Inflammatory macrophage treated with lipopolysaccharide for 4 hours (primary cell): ENCODE measurements around the gene SLC25A21.
"Not testable (repeated sequence)": the region's sequence is repeated elsewhere in the genome, so short reads cannot be mapped to it uniquely, and the experiment has no call there.

Experiments
- DNase-seq: peaks from one replicate; pipeline ENCODE4 v3.0.0-alpha.2; 2020

Gene SLC25A21

DNA sequence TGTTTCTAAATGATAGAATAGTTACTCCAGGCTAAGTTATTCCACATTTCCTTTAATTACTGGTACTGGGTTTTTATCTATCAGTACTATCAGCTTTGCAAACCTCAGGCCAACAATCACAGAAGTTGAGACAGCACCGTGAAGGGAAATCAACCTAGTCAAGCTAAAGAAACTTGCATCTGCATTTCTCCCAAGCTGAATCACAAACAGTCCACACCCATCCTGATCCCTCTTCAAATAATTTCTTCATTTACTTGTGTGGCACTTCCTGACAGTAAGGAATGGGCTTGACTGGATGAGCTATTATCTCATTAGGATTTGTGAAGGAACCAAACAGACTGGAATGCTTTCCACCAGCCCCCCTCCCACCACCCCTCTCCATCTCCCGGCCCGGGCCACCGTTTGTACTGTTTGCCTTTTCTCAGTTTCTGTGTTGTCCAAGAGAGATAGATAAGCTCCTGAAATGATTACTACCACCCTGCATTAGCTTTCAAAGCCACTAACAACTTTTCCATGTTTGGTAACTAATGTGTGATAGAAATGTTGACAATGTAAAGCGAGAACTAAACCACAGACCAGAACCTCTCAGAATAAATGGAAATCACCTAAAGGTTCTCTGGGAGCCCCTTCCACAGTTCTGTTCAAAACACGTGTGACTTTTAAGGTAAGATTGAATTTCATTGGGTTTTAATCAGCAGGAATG, 236.3 kb downstream of the SLC25A21 start:
- DNase-seq, result no peak

DNA sequence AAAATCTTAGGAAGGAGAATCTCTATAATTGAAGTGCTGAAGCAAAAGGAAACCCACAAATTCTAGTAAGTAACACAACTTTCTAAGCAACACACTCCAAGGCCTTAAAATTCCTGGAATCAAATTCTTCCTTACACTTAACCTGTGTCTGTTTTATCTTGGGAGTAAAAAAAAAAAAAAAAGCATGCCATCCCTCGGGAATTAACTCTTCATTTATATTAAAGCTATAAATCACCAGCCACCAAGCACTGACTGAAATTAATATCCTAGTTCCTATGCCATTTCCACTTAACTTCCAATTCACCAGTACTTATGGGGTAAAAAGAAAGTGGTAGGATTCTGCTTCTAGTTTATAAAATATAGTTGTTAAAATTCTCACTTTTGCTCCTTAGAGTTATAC, 238.1 kb downstream of the SLC25A21 start:
- DNase-seq, result no peak

DNA sequence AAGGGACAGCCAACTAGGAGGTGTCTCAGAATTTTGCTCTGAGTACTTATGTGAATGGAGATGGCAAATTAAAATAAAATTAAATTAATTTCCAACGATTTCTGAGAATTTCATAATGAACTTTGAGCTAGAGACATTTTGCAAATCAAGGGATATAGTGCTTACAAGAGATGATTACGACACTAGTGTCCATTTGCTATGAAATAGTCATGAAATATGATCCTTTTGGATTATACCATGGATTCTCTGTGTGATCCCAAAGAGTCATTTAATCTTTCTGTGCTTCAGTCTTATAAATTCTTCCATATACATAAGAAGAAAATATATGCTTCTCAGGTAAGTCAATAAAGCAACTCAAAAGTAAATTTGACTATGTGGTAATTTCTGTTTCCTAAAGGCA, 240.6 kb downstream of the SLC25A21 start:
- DNase-seq, result no peak

- DNase-seq, result no peak
Measured at GRCh38 chr14:36928432-36928831, 244.0 kb downstream of the SLC25A21 start.

DNA sequence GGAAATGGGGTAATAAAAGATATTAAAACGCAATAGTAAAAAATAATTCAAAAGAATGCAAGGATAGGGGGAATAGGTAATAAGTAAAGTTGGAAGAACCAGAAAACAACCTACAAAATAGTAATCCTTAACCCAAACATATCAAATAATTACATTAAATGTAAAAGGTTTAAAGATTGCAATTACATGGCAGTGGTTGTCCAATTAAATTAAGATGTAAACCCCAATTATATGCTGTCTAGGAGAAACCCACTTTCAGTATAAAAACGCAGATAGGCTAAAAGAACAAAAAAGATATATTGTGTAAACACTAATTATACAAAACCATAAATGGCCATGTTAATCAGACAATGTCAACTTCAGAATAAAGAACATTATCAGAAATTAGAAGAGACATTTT, 247.3 kb downstream of the SLC25A21 start:
- DNase-seq, result no peak

- no peak for DNase-seq
Measured at GRCh38 chr14:36916668-36917067, 255.7 kb downstream of the SLC25A21 start.

DNA sequence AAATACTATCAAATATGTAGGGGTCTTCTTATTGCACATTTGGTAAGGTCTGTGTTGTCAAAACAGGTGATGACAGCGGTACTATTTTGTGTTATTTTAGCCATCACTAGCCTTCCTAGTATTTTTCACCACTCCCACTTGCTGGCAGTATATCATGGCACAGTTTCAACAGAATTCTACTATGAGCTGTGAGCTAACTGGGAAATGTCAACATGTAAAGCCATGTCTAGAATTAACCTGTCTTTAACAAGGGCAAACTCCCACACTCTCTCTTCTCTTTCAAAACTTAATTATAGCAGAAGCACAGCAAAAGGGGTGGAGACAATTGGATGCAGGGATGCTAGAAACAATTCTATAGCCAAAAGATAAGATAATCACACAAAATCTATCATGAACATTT, 257.3 kb downstream of the SLC25A21 start:
- no peak for DNase-seq

DNA sequence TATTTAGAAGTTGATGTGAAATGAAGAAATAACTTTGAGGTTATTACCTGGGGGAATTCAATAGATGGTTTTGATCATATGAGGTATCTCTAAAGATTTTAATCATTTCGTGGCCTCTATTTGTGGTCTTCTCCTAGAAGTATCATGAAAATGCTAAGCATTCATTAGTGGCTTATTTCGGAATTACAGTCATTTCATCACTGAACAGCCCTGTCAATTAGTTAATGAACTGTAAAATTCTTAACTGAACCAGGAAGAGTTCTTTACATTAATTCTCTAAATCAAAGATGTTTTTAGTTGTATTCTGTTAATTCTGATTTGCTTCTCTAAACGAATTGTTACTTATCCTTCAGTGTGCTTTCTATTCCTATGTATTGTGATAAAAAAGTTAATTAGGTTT, 261.8 kb downstream of the SLC25A21 start:
- no peak for DNase-seq

DNA sequence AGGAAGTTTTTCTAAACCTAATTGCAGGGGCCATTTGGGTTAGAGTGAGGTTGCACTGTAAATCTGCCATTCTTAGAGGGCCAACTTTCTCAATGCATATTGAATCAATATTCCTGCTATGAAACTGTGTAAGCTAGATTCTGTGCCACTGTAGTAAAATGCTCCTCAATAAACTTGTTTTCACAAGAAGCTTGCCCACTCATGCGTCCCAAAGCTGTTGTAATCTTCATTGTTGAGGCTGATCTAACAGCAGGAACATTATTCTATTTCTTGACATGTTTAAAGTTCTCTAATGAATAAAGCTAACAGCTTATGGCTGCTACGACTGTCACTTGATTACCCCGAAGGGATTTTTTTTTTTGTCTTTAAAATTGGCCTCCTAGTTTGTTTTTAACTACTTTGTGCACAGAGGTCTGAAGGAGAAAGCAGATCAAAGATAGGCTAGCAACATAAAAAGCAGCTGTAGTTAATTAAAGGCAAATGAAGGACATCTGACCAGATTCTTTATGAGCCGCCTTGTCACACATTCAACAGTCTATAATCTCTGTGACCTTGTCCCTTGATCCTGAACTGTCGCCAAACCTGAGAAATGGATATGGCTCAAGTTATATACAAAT, 267.0 kb downstream of the SLC25A21 start:
- DNase-seq, result no peak

DNA sequence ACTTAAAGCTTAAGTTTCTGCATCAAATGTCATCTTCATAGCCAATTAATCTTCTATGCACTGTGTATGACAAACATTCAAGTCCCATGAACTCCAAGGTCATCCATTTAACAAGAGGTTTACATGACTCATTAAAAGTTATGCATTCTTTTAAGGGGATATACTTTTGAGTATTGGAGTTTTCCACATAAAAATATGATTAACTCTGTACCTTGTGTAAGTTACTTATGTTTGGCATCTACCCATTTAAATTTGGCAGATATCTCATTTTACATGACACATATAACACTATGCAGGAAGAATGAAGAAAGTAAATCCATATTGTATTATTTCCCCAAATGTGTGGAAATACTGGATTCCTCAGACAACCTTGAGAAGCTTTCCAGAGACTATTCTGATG, 270.5 kb downstream of the SLC25A21 start:
- DNase-seq, result no peak

- no peak for DNase-seq
Measured at GRCh38 chr14:36900846-36901245, 271.6 kb downstream of the SLC25A21 start.

DNA sequence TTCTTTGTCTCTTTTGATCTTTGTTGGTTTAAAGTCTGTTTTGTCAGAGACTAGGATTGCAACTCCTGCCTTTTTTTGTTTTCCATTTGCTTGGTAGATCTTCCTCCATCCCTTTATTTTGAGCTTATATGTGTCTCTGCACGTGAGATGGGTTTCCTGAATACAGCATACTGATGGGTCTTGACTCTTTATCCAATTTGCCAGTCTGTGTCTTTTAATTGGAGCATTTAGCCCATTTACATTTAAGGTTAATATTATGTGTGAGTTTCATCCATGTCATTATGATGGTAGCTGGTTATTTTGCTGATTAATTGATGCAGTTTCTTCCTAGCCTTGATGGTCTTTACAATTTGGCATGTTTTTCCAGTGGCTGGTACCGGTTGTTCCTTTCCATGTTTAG, 276.1 kb downstream of the SLC25A21 start:
- not testable (repeated sequence) for DNase-seq

DNA sequence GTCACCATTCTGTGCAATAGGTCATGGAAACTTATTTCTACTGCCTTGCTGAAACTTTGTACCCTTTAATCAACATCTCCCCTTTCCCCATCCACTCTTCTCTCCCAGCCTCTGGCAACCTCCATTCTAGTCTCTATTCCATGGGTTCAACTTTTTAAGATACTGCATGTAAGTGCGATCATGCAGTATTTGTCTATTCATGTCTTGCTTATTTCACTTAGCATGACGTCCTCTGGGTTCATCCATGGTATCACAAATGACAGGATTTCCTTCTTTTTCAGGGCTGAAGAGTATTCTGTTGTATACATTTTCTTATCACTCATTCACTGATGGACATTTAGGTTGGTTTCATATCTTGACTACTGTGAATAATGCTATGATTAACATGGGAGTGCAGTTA, 288.4 kb downstream of the SLC25A21 start:
- no peak for DNase-seq

DNA sequence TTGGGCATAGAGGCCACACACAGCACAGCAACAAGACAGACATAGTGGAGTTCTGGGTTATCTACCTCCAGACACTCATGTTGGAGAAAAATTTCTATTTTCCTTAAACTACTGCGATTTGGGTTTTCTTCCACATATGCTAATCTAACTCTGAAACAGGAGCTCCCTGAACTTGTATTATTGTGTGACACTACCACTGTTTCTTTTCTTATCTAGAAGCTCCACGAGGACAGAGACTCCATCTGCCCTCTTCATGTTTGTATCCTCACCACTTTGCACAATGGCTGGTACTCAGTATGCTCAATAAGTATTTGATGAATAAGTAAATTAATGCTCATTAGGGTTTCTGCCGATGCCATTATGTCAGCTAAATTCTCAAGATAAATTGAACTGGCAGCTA, 292.1 kb downstream of the SLC25A21 start:
- no peak for DNase-seq

DNA sequence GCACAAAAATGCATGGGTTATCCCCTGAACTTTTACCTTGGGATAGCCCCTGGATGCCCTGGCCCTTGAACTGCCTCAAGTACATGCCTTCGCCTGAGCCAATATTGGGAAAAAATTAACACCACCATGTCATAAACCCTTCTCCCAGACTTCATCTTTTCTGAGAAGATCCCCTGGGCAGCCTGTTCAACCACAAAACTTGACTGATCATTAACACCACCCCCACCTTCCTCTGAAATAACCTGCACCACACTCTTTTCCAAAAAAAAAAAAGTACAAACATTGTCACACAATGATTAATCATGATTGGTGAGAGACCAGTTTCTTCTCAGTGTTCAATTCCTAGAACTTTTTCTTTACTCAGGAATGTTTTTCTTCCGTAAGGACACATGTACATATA, 292.8 kb downstream of the SLC25A21 start:
- no peak for DNase-seq

GRCh38 chr14:36874396-36875138, 297.8 kb downstream of the SLC25A21 start:
- DNase-seq, result no peak

- DNase-seq, result no peak
Measured at GRCh38 chr14:36870776-36871175, 301.6 kb downstream of the SLC25A21 start.

DNA sequence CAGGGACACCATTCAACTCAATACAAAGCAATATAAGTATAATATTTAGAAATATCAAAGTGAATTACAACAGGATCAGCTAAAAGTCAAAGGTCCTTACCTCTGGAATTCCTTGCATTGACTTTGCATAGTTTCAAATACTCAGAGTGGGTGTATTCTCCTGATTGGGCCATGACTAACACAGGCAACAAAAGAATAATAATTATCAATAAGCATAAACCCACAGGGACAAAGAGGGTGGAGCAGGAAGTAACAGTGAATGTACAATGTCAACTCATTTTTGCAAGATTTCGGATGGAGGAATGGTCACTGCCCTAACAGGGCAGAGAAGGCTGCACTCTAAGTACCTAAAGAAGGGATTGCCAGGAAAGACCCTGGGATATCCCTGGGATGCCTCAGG, 303.3 kb downstream of the SLC25A21 start:
- no peak for DNase-seq

DNA sequence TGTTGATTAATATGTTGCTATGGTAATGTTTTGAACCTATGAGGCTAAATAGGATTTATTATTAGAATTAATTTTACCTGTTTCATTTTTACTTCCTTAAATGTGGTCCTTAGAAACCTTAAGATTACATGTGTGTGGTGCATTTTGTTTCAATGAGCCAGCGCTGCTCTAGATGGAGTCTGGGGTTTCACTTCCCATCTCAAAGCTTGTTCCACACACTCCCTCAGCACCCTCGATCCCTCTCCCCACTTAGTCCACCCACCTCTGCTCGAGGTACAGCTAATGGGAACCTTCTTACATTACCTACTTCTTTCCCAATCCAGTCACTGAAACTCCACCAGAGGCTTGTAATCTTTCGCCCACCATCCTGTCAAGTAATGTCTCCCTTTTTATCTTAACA, 305.5 kb downstream of the SLC25A21 start:
- DNase-seq, result no peak

DNA sequence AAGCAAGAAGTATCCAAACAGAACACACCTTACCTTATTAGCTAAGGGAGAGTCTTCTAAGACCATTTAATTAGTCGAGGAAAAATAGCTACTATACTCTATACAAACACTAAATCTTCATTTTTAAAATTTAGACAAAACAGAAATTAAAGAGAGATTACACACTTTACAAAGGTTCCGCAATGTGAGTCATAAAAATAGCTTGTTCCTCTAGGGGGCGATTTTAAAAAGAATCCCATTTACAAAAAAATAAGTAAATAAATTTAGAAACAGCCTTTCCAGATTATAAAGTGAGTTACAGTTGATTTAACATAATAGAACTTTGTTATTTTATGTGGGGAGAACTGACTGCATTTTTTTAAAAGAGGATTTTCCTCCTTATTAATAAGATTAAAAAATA, 309.1 kb downstream of the SLC25A21 start:
- DNase-seq, result no peak

GRCh38 chr14:36862237-36862636, 310.2 kb downstream of the SLC25A21 start:
- not testable (repeated sequence) for DNase-seq

DNA sequence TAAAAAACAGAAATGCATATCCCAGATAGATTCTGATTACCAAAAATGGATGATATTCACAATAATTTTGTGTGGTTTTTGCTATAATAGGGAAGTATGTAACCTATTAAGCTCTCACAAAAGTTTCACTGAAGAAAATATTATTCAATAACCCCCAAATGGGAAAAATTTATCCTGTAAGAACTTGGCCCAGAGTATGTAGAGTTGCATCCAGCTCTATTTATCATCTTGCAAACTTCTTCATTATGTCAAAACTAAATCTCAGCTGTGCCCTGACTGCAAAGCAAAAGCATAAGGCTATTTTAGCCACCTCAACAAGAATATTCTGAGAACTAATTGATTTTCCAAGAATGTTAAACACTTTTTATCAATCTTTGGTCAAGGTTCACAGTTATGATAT, 311.6 kb downstream of the SLC25A21 start:
- no peak for DNase-seq

GRCh38 chr14:36859119-36859518, 313.3 kb downstream of the SLC25A21 start:
- DNase-seq, result no peak

GRCh38 chr14:36857842-36858445, 314.5 kb downstream of the SLC25A21 start:
- DNase-seq, result no peak
